Nephron progenitor cell (in vitro differentiated cells): ENCODE data around the gene LCE2D.
"Not testable (repeated sequence)": the region's sequence is repeated elsewhere in the genome, so short reads cannot be mapped to it uniquely, and the experiment has no call there.

ENCODE experiments used
- DNase-seq: peaks from one replicate; pipeline ENCODE4 v3.0.0; 2021
- H3K27ac Mint-ChIP-seq: 2 replicates; pipeline ENCODE4 v1.8.0; 2021; ENCODE audit warnings: mild to moderate bottlenecking, moderate library complexity, mixed read lengths
- H3K27me3 Mint-ChIP-seq: 2 replicates; pipeline ENCODE4 v1.8.0; 2021; ENCODE audit warnings: mild to moderate bottlenecking, low read depth, mixed read lengths; ENCODE audit not compliant: poor library complexity
- H3K36me3 Mint-ChIP-seq: 2 replicates; pipeline ENCODE4 v1.8.0; 2021; ENCODE audit warnings: low read depth, mixed read lengths
- H3K4me1 Mint-ChIP-seq: 2 replicates; pipeline ENCODE4 v1.8.0; 2021; ENCODE audit warnings: mixed read lengths
- H3K4me3 Mint-ChIP-seq: 2 replicates; pipeline ENCODE4 v1.8.0; 2021; ENCODE audit warnings: mild to moderate bottlenecking, moderate library complexity, mixed read lengths
- H3K9me3 Mint-ChIP-seq: 2 replicates; pipeline ENCODE4 v1.8.0; 2021; ENCODE audit warnings: mild to moderate bottlenecking, moderate library complexity, mixed read lengths
- TF ChIP-seq, protein P1 (sequence below): fragments of 200-600 bp; sonication (generic); IDR thresholded peaks from 2 replicates; pipeline ENCODE4 v1.5.0; 2021; ENCODE audit warnings: antibody characterized with exemption

LCE2D gene

DNA sequence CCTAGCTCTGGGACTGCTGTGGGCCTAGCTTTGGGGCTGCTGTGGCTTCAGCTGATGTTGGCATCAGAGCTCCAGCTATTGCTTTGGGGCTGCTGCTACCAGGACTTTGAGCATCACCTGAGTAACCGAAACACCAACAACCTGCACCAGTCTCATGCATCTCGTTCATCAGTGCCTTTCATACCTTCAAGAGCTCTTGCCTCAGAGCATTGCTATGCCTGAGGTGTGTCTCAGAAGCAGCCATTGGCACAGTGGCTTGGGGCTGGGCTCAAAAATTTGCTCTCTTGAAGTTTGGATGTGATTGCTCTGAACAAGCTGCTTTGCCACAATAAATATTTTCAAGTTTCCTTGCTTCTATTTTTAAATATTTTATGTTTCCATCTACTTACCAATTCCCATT lies 6.7 kb upstream of the LCE2D start:
- Mint-ChIP-seq H3K9me3 (peaks cover 80% of the 10 kb centered on the region), H3K36me3 (no peaks in the 10 kb centered on the region), H3K27ac (no peak overlapping the region), H3K4me1 (no peaks in the 10 kb centered on the region), H3K27me3 (no peaks in the 10 kb centered on the region), H3K4me3 (no peak overlapping the region)
- no peak for DNase-seq
- TF ChIP-seq, protein P1, sequence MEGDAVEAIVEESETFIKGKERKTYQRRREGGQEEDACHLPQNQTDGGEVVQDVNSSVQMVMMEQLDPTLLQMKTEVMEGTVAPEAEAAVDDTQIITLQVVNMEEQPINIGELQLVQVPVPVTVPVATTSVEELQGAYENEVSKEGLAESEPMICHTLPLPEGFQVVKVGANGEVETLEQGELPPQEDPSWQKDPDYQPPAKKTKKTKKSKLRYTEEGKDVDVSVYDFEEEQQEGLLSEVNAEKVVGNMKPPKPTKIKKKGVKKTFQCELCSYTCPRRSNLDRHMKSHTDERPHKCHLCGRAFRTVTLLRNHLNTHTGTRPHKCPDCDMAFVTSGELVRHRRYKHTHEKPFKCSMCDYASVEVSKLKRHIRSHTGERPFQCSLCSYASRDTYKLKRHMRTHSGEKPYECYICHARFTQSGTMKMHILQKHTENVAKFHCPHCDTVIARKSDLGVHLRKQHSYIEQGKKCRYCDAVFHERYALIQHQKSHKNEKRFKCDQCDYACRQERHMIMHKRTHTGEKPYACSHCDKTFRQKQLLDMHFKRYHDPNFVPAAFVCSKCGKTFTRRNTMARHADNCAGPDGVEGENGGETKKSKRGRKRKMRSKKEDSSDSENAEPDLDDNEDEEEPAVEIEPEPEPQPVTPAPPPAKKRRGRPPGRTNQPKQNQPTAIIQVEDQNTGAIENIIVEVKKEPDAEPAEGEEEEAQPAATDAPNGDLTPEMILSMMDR, result no peak

DNA sequence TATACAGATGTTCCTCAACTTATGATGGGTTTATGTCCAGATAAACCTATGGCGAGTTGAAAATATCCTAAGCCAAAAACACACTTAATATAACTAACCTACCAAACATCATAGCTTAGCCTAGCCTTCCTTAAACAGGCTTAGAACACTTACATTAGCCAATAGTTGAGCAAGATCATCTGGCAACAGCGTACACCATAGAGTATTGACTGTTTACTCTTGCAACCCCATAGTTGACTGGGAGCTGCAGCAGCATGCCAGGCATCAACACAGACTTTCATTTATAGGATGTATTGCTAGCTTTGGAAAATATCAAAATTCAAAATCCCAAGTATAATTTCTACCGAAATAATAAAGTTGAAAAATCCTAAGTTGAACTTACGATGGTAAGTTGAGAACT lies 5.5 kb upstream of the LCE2D start:
- Mint-ChIP-seq H3K4me1 (no peaks in the 10 kb centered on the region), H3K27ac (no peak overlapping the region), H3K9me3 (peaks cover 82% of the 10 kb centered on the region), H3K4me3 (no peak overlapping the region), H3K36me3 (no peaks in the 10 kb centered on the region), H3K27me3 (no peaks in the 10 kb centered on the region)
- DNase-seq, result no peak
- TF ChIP-seq, protein P1, result no peak

DNA sequence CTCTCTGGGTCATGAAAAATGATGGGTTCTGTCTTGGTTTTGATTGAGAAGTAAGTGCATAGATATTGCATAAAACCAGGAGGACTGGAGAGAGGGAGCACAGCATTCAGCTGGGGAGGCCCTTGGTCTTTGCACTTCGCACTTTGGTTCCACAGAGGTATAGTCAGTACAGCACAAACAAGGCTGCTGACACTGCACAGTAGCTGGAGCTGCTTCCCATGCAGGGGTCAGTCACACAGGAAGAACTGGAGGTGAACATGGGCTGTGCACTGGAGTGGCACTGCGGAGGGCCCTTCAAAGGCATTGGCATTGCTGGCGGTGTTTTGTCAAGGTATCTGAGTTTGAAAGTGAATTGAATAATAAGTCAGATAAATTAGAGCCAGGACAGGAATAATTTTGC lies 4.5 kb upstream of the LCE2D start:
- no peaks in the 10 kb centered on the region for H3K4me1 Mint-ChIP-seq

DNA sequence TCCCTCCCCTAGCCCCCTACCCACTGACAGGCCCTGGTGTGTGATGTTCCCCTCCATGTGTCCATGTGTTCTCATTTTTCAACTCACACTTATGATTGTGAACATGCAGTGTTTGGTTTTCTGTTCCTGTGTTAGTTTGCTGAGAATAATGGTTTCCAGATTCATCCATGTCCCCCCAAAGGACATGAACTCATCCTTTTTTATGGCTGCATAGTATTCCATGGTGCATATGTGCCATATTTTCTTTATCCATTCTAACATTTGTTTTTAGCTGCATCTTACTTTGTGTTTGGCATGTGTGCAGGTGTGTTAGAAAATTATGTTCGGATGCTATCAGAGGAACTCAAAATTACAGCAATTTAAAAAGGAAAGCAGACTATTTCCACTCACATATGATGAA lies 3.0 kb downstream of the LCE2D start:
- H3K36me3 Mint-ChIP-seq, DNase-seq, H3K27me3 Mint-ChIP-seq, H3K4me3 Mint-ChIP-seq, H3K4me1 Mint-ChIP-seq, H3K27ac Mint-ChIP-seq: not testable (repeated sequence)
- H3K9me3 Mint-ChIP-seq, result peaks cover 91% of the 10 kb centered on the region

More for the DNA sequence above, 4.5 kb upstream of the LCE2D start:
- Mint-ChIP-seq H3K4me3 (no peak overlapping the region), H3K27ac (no peak overlapping the region), H3K27me3 (no peaks in the 10 kb centered on the region), H3K9me3 (peaks cover 84% of the 10 kb centered on the region), H3K36me3 (no peaks in the 10 kb centered on the region)
- no peak for DNase-seq
- TF ChIP-seq, protein P1, result no peak

DNA sequence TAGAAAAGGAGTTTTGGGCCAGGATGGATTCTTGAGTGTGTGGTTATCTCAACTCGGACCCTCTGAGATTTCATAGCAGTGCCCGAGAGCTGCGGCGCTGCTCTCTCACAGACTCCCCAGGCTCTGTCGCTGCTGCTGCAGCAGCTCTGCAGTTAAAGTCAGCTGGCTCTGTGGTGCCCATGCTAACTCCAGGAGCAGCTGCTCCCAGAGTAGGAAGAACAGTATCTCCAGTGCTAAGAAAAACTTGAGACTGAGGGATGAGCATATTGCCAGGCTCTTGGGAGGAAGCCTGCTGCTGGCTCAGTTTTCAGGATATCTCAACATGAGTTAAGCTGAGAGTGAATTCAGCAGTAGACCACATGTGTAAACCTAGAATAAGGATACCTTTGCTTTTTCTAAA lies 4.5 kb downstream of the LCE2D start:
- TF ChIP-seq, protein P1, result no peak
- Mint-ChIP-seq H3K36me3 (no peaks in the 10 kb centered on the region), H3K4me1 (no peaks in the 10 kb centered on the region), H3K27ac (no peak overlapping the region), H3K4me3 (no peak overlapping the region), H3K27me3 (no peaks in the 10 kb centered on the region), H3K9me3 (peaks cover 93% of the 10 kb centered on the region)
- DNase-seq, result no peak

DNA sequence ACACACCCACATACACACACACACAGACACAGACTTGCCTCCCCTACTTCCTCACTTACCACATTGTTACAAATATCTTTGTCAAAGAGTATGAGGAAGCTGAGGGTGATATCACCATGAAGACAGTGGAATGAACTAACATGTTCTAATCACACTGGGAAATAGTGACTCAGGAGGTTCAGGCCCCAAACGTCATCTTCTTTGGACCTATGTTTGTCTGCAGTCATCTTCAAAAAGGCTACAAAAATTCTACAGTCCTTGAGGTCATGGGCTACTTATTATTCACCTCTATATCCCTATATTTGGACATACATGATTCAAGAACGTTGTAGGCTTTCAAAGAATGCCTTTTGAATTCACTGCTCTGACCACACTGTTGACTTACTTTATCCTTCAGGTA lies 9.8 kb downstream of the LCE2D start:
- Mint-ChIP-seq H3K9me3 (peaks cover 88% of the 10 kb centered on the region), H3K27ac (no peak overlapping the region), H3K4me3 (no peak overlapping the region), H3K36me3 (no peaks in the 10 kb centered on the region), H3K4me1 (no peaks in the 10 kb centered on the region), H3K27me3 (peaks cover 3% of the 10 kb centered on the region)
- TF ChIP-seq, protein P1, result no peak
- DNase-seq, result no peak

DNA sequence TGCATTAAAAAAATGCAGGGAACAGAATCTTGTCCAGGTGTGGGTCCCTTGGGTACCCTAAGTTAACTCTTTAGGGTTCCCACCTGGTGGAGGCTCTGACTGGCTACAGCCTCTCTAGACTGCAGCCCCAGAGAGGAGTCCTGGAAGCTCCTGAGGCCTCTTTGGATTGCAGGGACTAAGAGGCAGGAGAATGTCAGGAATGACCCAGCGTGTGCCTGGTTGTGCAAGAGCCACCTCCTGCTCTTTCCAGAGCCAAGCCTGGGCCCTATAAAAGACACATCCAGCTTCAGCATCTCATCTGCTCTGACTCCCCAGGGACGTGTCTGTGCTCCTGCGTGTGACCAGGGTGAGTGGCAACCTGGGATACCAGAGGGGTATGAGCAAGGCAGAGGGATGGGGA lies 11.8 kb downstream of the LCE2D start, which contains the start of gene LCE2C:
LCE2C (plus strand) TSS at position 297 of the 400 bp plus-strand sequence. CDS start 737 bp downstream, outside the sequence.
- H3K27me3 Mint-ChIP-seq, H3K4me3 Mint-ChIP-seq, H3K4me1 Mint-ChIP-seq, H3K36me3 Mint-ChIP-seq, DNase-seq, H3K27ac Mint-ChIP-seq: not testable (repeated sequence)
- H3K9me3 Mint-ChIP-seq, result peaks cover 81% of the 10 kb centered on the region
